ENCODE results near the gene GLI3.

- TF ChIP-seq, protein P1, sequence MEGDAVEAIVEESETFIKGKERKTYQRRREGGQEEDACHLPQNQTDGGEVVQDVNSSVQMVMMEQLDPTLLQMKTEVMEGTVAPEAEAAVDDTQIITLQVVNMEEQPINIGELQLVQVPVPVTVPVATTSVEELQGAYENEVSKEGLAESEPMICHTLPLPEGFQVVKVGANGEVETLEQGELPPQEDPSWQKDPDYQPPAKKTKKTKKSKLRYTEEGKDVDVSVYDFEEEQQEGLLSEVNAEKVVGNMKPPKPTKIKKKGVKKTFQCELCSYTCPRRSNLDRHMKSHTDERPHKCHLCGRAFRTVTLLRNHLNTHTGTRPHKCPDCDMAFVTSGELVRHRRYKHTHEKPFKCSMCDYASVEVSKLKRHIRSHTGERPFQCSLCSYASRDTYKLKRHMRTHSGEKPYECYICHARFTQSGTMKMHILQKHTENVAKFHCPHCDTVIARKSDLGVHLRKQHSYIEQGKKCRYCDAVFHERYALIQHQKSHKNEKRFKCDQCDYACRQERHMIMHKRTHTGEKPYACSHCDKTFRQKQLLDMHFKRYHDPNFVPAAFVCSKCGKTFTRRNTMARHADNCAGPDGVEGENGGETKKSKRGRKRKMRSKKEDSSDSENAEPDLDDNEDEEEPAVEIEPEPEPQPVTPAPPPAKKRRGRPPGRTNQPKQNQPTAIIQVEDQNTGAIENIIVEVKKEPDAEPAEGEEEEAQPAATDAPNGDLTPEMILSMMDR (conservative IDR thresholded peaks at IDR 0.05), result no peak
- TF ChIP-seq EZH2 (IDR thresholded peaks at IDR 0.05; ENCODE audit: low read depth), result no peak
Observed at GRCh38 chr7:42021631-42022030, 215.4 kb downstream of the GLI3 start.
